SKM-1 (cell line): ENCODE results near the gene MXRA7.

Source experiments
- DNase-seq: peaks from one replicate; lab custom pipeline; 2025; ENCODE audit not compliant: unreplicated experiment; lab: John Stamatoyannopoulos, UW

The MXRA7 gene

GRCh38 chr17:76679239-76679638 lies 31.5 kb downstream of the MXRA7 start:
- DNase-seq, result no peak

- no peak for DNase-seq
These were observed 32.4 kb downstream of the MXRA7 start for GRCh38 chr17:76678330-76678729.

- no peak for DNase-seq
These were observed 33.4 kb downstream of the MXRA7 start for GRCh38 chr17:76677406-76677805.

- no peak for DNase-seq
These were observed 34.1 kb downstream of the MXRA7 start for GRCh38 chr17:76676629-76677028.

- DNase-seq, result no peak
These were observed 35.1 kb downstream of the MXRA7 start for GRCh38 chr17:76675648-76676047.

GRCh38 chr17:76674600-76674999 lies 36.2 kb downstream of the MXRA7 start:
- no peak for DNase-seq

GRCh38 chr17:76673729-76674128 lies 37.0 kb downstream of the MXRA7 start:
- DNase-seq, result no peak

- no peak for DNase-seq
These were observed 37.9 kb downstream of the MXRA7 start for GRCh38 chr17:76672892-76673291.

GRCh38 chr17:76672270-76672851 lies 38.4 kb downstream of the MXRA7 start:
- no peak for DNase-seq

GRCh38 chr17:76671912-76672262 lies 38.9 kb downstream of the MXRA7 start:
- no peak for DNase-seq

- peak; percentile 99 for DNase-seq
These were observed 39.4 kb downstream of the MXRA7 start for GRCh38 chr17:76671123-76671911.

- no peak for DNase-seq
These were observed 40.0 kb downstream of the MXRA7 start for GRCh38 chr17:76670718-76671122.

- no peak for DNase-seq
These were observed 40.6 kb downstream of the MXRA7 start for GRCh38 chr17:76670020-76670717.

GRCh38 chr17:76667786-76668453 lies 42.8 kb downstream of the MXRA7 start:
- no peak for DNase-seq

- no peak for DNase-seq
These were observed 43.3 kb downstream of the MXRA7 start for GRCh38 chr17:76667491-76667755.

GRCh38 chr17:76660656-76661042 lies 50.1 kb downstream of the MXRA7 start:
- DNase-seq, result no peak

- DNase-seq, result no peak
These were observed 50.7 kb downstream of the MXRA7 start for GRCh38 chr17:76659928-76660655.

- no peak for DNase-seq
These were observed 52.5 kb downstream of the MXRA7 start for GRCh38 chr17:76658242-76658662.

- DNase-seq, result no peak
These were observed 53.1 kb downstream of the MXRA7 start for GRCh38 chr17:76657505-76658241.

GRCh38 chr17:76654408-76654807 lies 56.4 kb downstream of the MXRA7 start:
- DNase-seq, result no peak

- DNase-seq, result no peak
These were observed 60.3 kb downstream of the MXRA7 start for GRCh38 chr17:76650504-76650903.
